Fibroblast of villous mesenchyme (primary cell): Measurements from ENCODE around the gene LUZP2. TPM values are rescaled to one million over a fixed set of nuclear protein-coding genes. Genes with fewer than 3 reads are reported as not detected.

Source experiments
- DNase-seq: peaks from one replicate; pipeline ENCODE4 v3.0.0-alpha.2; 2010; ENCODE audit warnings: low read depth
- H3K4me3 ChIP-seq: 2 replicates; pipeline ENCODE4 v1.5.1; 2011; ENCODE audit warnings: low read depth, mild to moderate bottlenecking, low read length
- CTCF ChIP-seq: IDR thresholded peaks from 2 replicates; pipeline ENCODE4 v1.5.1; 2012; ENCODE audit warnings: low read depth, mild to moderate bottlenecking, low read length; ENCODE audit not compliant: insufficient read depth
- total RNA-seq: library from RNA; depleted of rRNA; stranded (reverse); fragments of >200 nt; gene quantifications from 2 replicates; pipeline ENCODE4 v1.2.3, GENCODE V29; 2012

The LUZP2 gene
- total RNA-seq, 1 donor, result under 0.01 TPM

DNA sequence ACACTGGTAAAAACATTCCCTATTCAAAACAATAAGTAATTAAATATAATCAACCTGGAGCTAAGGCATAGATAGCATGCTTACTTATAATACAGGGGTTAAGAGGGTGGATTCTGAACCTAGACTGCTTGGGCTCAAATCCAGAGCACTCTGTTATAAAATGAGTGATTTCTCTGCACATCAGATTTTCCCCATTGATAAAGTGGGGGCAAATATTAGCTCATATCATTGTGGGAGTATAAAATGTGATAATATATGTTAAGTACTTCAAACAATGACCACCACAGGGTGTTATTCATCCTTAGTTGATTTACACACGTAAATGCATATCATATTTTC lies 139.4 kb downstream of the LUZP2 start:
- no peak for TF ChIP-seq CTCF
- no peak for DNase-seq

DNA sequence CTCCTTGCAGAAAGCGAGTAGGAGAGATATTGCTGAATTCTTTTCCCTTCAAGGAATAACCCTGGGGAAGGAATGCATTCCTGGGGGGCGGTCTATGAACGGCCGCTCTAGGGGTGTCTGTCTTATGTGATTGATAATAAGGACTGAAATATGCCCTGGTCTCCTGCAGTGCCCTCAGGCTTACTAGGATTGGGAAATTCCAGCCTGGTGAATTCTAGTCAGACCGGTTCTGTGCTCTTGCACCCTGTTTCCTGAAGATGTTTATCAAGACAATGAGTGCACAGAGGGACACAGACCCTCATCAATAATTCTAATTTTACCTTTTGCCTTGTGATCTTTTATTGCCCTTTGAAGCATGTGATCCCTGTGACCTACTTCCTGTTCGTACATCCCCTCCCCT lies 140.7 kb downstream of the LUZP2 start:
- H3K4me3 ChIP-seq, result no peak overlapping the region
- TF ChIP-seq CTCF, result no peak
- no peak for DNase-seq

More for the DNA sequence above, 139.4 kb downstream of the LUZP2 start:
- no peak overlapping the region for H3K4me3 ChIP-seq

- DNase-seq, result no peak
- no peak overlapping the region for H3K4me3 ChIP-seq
- TF ChIP-seq CTCF, result no peak
These were observed 145.8 kb downstream of the LUZP2 start for GRCh38 chr11:24642648-24643047.

DNA sequence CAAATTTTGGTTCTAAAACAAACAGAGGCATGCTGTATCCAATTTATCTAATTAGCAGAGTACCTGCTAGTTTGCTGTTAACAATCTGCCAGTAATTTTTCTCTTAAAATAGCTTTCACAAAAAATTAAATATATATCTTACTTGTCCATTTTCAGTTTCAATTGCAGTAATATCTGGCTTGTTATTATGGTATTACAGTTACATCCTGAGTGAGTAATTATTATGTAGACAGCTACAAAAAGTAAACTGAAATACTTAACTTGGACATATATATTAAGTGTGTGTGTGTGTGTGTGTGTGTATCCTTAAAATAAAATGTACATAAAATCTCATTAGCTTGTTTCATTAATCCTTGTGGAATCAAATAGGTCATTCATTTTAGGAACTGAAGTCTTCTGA lies 148.7 kb downstream of the LUZP2 start:
- H3K4me3 ChIP-seq, result no peak overlapping the region
- DNase-seq, result no peak
- TF ChIP-seq CTCF, result no peak

DNA sequence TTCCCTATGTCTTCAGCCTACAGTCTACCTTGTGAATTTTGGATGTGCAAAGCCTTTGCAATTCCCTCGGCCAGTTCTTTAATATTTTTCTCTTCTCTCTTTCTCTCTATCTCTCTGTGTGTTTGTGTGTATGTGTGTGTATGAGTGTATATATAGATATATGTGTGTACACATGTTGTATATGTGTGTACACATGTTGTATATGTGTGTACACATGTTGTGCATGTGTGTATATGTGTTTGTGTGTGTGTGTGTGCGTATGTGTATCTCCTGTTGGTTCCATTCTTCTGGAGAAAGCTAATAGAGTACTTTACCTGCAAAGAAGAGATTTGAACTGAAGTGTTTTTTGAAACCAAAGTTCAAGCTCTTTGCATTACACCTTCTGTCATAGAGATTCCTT lies 155.0 kb downstream of the LUZP2 start:
- H3K4me3 ChIP-seq, result no peak overlapping the region
- no peak for TF ChIP-seq CTCF
- no peak for DNase-seq

DNA sequence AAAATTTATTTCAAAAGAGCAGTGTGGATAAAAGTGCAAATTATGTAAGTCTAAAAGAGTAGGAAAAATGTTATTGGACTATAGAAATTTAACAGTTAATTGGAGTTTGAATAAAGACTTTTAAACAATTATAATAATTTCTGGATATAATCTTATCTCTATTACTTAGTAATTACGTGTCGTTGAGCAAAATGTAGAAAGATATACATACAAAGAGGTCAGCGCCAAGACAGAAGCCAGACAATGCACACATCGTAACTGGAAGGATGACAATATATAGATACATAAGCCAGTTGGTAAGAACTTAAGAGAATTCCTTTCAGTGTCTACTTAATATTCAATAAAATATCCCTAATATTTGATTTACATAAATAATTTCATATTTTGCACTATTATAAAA lies 157.0 kb downstream of the LUZP2 start:
- TF ChIP-seq CTCF, result no peak
- no peak for DNase-seq
- H3K4me3 ChIP-seq, result no peak overlapping the region

DNA sequence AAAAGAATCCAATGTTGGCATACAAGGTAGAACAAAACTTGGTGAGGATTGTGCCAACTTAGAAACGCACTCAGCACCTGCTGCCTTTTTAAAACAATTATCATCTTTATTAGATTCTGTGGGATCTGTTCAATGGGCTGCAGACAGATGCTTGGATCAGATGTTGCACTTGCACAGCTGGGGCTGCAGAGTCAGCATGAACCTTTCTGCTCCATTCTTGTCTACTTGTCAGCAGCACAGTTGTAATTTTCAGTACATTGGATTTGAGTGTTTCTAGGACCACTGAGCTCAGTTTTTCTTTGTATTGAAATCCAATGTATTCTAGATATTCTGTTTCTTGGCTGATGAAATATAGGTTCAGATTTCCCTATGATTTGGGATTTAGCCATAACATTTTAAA lies 164.5 kb downstream of the LUZP2 start:
- TF ChIP-seq CTCF, result no peak
- DNase-seq, result no peak
- no peak overlapping the region for H3K4me3 ChIP-seq
